Tibial nerve (tissue), 3 donors: ENCODE measurements around the gene OR51F1.

Source experiments
- POLR2A ChIP-seq, 2 donors: fragments of 450-650 bp; IDR thresholded peaks; one replicate each; pipeline ENCODE4 v1.6.1; 2017; ENCODE audit warnings: antibody characterized with exemption in 2 of 2, mild to moderate bottlenecking in 2 of 2, moderate library complexity in 2 of 2
- TF ChIP-seq, protein P1 (sequence below), 5 experiments: fragments of 200-600 bp in 3 of 5; fragments of 450-650 bp in 2 of 5; sonication (generic) in 3 of 5; IDR thresholded peaks; one replicate each; pipeline ENCODE4 v1.5.1; 2016 to 2019; ENCODE audit warnings: antibody characterized with exemption in 5 of 5, mild to moderate bottlenecking in 3 of 5, moderate library complexity in 2 of 5

- TF ChIP-seq, protein P1, sequence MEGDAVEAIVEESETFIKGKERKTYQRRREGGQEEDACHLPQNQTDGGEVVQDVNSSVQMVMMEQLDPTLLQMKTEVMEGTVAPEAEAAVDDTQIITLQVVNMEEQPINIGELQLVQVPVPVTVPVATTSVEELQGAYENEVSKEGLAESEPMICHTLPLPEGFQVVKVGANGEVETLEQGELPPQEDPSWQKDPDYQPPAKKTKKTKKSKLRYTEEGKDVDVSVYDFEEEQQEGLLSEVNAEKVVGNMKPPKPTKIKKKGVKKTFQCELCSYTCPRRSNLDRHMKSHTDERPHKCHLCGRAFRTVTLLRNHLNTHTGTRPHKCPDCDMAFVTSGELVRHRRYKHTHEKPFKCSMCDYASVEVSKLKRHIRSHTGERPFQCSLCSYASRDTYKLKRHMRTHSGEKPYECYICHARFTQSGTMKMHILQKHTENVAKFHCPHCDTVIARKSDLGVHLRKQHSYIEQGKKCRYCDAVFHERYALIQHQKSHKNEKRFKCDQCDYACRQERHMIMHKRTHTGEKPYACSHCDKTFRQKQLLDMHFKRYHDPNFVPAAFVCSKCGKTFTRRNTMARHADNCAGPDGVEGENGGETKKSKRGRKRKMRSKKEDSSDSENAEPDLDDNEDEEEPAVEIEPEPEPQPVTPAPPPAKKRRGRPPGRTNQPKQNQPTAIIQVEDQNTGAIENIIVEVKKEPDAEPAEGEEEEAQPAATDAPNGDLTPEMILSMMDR (IDR thresholded peaks at IDR 0.05), result no peak
- no peak for TF ChIP-seq POLR2A (IDR thresholded peaks at IDR 0.05)
Measured at GRCh38 chr11:4804280-4804679, 34.5 kb upstream of the OR51F1 start, which contains the start of gene OR52R1.
